Kidney epithelial cell (primary cell): ENCODE results near the gene PAK3. TPM values are rescaled to one million over a fixed set of nuclear protein-coding genes. Genes with fewer than 3 reads are reported as not detected.

Experiments used
- DNase-seq: peaks from one replicate; pipeline ENCODE4 v3.0.0-alpha.2; 2010; ENCODE audit warnings: low read depth
- H3K27me3 ChIP-seq: 2 replicates; pipeline ENCODE4 v1.6.0; 2011; ENCODE audit warnings: low read length; ENCODE audit not compliant: control insufficient read depth, insufficient read depth
- H3K36me3 ChIP-seq: 2 replicates; pipeline ENCODE4 v1.5.1; 2011; ENCODE audit warnings: low read length; ENCODE audit not compliant: control insufficient read depth, insufficient read depth
- H3K4me3 ChIP-seq: 2 replicates; pipeline ENCODE4 v1.5.1; 2011; ENCODE audit warnings: low read depth, mild to moderate bottlenecking, control low read depth, low read length
- CTCF ChIP-seq: IDR thresholded peaks from 2 replicates; pipeline ENCODE4 v1.5.1; 2011; ENCODE audit warnings: mild to moderate bottlenecking, moderate library complexity, low read length, control low read depth, inconsistent platforms; ENCODE audit not compliant: insufficient read depth, poor library complexity, severe bottlenecking
- total RNA-seq: library from RNA; depleted of rRNA; stranded (reverse); fragments of >200 nt; gene quantifications from 2 replicates; pipeline ENCODE4 v1.2.3, GENCODE V29; 2015

The PAK3 gene
- total RNA-seq, 1 donor from 2014 or later: 3.0 TPM

GRCh38 chrX:111182997-111183396, 87.0 kb downstream of the PAK3 start:
- no peak for DNase-seq
- no peaks in the 10 kb centered on the region for H3K27me3 ChIP-seq
- H3K36me3 ChIP-seq: no peaks in the 10 kb centered on the region
- no peak overlapping the region for H3K4me3 ChIP-seq
- TF ChIP-seq CTCF: no peak

DNA sequence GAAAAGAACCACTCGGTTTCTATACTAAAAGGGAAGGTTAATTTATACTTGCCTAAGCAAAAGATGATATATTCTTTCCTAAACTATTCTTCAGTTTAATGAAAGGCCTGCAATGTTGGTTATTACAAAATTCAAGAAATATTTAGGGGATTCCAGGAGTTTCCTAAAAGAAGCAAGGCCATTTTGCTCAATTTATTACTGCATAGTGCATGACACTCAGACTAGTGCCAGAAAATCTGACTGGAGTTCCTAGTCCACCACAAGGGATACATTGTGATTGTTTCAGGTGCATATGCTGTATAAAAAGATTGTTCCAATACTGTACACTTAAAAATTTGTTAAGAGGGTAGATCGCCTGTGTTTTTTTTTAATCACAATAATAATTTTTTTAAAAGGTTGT, 95.6 kb downstream of the PAK3 start:
- Histone ChIP-seq H3K4me3 (no peak overlapping the region), H3K27me3 (no peaks in the 10 kb centered on the region), H3K36me3 (no peaks in the 10 kb centered on the region)
- TF ChIP-seq CTCF: no peak
- no peak for DNase-seq

GRCh38 chrX:111199505-111199904, 103.5 kb downstream of the PAK3 start:
- no peak for DNase-seq
- no peak for TF ChIP-seq CTCF
- no peak overlapping the region for H3K4me3 ChIP-seq
- H3K36me3 ChIP-seq: no peaks in the 10 kb centered on the region
- peaks cover 2% of the 10 kb centered on the region for H3K27me3 ChIP-seq

DNA sequence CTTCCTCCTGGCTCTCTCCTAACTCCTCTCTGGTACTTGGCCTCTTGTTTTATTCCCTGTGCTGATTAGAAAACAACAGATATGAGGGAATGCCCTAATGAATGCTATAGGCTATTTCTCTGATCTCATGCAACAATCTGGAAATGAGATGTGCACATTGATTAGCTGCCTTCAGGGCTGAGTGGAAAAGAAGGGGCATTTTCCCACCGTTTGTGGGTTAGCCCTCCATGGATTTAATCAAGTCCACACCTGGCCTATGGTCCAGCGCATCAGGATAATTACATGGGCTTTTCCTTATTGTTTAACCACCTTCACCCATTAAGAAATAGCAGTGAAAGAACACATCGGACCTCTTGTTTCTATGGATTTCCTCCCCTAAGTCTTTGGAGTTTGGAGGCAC, 104.3 kb downstream of the PAK3 start:
- no peak overlapping the region for H3K4me3 ChIP-seq
- no peak for DNase-seq
- H3K27me3 ChIP-seq: peaks cover 2% of the 10 kb centered on the region
- H3K36me3 ChIP-seq: no peaks in the 10 kb centered on the region
- no peak for TF ChIP-seq CTCF

DNA sequence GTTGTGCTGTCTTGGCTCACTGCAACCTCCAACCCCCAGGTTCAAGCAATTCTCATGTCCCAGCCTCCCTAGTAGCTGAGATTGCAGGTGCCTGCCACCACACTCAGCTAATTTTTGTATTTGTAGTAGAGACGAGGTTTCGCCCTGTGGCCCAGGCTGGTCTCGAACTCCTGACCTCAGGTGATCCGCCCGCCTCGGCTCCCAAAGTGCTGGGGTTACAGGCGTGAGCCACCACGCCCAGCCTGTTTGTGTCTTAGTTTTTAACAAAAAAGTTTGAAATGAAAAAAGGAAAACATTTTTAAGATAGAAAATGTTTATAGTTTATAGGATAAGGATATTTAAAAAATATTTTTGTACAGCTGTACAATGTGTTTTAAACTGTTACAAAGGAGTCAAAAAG, 111.9 kb downstream of the PAK3 start:
- H3K36me3 ChIP-seq: no peaks in the 10 kb centered on the region
- no peak for DNase-seq
- H3K4me3 ChIP-seq: no peak overlapping the region
- TF ChIP-seq CTCF: no peak
- H3K27me3 ChIP-seq: no peaks in the 10 kb centered on the region

DNA sequence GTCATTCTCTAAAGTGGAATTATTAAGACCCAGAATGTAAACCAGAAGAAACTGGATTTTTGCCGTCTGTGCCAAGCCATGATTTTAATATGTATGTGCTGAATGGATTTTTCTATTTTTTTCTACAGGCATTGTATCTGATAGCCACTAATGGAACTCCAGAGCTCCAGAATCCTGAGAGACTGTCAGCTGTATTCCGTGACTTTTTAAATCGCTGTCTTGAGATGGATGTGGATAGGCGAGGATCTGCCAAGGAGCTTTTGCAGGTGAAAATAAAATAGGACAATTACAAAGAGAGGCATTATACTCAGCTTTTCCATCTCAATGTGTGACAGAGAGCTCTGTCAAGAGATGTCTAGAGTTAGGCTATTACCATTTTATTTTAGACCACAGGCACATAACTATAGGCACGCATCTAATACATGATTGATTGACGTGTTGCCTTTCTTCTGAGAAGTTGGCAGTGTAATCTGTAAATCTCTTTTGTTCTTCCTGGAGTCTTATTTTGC, 120.4 kb downstream of the PAK3 start:
- no peaks in the 10 kb centered on the region for H3K36me3 ChIP-seq
- TF ChIP-seq CTCF: no peak
- H3K4me3 ChIP-seq: no peak overlapping the region
- DNase-seq: no peak
- H3K27me3 ChIP-seq: no peaks in the 10 kb centered on the region
